Omental fat pad (tissue), 4 donors: ENCODE measurements around the gene TMIE. TPM values are rescaled to one million over a fixed set of nuclear protein-coding genes. Genes with fewer than 3 reads are reported as not detected.

ENCODE experiments used
- ATAC-seq: fragments of 150-250 bp; one replicate; pipeline ENCODE4 v1.9.1; 2016; ENCODE audit warnings: mild to moderate bottlenecking, moderate library complexity; ENCODE audit not compliant: low FRiP score
- DNase-seq: peaks from one replicate; pipeline ENCODE4 v3.0.0-alpha.2; 2019; ENCODE audit warnings: low spot score
- total RNA-seq, 4 donors: library from RNA; depleted of rRNA; stranded (reverse); fragments of >200 nt; gene quantifications; one replicate each; pipeline ENCODE4 v1.1.0, GENCODE V29; 2016
- TF ChIP-seq, protein P1 (sequence below), 3 donors: fragments of 450-650 bp; IDR thresholded peaks; one replicate each; pipeline ENCODE4 v1.5.1; 2016 to 2017; ENCODE audit warnings: antibody characterized with exemption in 3 of 3, mild to moderate bottlenecking in 3 of 3, moderate library complexity in 2 of 3

The TMIE gene
- total RNA-seq, 4 donors from 2014 or later: 0.79 TPM; not detected in 3

- ATAC-seq (peak; percentile 70), DNase-seq (no peak)
- TF ChIP-seq, protein P1, sequence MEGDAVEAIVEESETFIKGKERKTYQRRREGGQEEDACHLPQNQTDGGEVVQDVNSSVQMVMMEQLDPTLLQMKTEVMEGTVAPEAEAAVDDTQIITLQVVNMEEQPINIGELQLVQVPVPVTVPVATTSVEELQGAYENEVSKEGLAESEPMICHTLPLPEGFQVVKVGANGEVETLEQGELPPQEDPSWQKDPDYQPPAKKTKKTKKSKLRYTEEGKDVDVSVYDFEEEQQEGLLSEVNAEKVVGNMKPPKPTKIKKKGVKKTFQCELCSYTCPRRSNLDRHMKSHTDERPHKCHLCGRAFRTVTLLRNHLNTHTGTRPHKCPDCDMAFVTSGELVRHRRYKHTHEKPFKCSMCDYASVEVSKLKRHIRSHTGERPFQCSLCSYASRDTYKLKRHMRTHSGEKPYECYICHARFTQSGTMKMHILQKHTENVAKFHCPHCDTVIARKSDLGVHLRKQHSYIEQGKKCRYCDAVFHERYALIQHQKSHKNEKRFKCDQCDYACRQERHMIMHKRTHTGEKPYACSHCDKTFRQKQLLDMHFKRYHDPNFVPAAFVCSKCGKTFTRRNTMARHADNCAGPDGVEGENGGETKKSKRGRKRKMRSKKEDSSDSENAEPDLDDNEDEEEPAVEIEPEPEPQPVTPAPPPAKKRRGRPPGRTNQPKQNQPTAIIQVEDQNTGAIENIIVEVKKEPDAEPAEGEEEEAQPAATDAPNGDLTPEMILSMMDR (IDR thresholded peaks at IDR 0.05): peak in 2 of 3 donors; percentile 76 to 84
Measured at GRCh38 chr3:46705022-46705530, 3.9 kb downstream of the TMIE start.

GRCh38 chr3:46705751-46706552, 4.8 kb downstream of the TMIE start:
- DNase-seq (no peak), ATAC-seq (no peak)
- TF ChIP-seq, protein P1 (IDR thresholded peaks at IDR 0.05): no peak

DNA sequence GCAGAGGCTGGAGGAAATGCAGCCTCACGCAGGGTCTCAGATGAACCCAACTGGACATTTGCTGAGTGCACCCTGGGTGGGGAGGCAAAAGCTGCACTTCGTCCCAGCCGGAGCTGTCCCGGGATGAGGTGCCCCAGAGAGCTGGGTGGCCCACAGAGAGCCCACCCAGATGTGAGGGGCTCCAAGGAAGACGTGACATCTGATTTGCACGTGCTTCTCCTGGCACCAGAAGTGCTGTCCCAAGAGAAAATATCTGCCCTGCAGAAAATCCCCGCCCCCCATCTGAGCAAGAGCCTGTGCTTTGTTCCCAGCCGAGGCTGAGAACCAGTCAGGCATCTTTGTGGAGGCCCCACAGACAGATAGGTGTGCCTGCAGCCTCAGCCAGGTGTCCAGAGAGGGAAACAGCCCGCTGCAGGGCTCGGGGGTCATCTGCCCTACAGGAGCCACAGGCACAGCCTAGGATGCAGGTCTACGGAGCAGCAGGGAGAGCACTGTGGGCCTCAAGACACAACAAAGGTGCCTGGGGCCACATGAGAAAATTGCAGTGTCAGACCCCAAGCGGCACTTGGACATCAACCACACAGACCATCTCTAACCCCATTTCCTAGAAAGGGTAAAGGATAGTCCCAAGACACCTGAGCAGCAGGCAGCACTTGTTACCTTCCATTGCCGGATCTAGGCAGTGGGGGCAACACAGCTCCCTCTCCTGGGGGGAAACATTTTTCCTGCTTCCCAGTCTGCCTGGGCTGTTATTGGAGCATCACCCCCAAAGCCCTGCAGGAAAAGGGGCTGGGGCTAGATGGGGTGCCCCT, 5.8 kb downstream of the TMIE start:
- ATAC-seq (no peak), DNase-seq (no peak)
- TF ChIP-seq, protein P1 (IDR thresholded peaks at IDR 0.05): no peak

DNA sequence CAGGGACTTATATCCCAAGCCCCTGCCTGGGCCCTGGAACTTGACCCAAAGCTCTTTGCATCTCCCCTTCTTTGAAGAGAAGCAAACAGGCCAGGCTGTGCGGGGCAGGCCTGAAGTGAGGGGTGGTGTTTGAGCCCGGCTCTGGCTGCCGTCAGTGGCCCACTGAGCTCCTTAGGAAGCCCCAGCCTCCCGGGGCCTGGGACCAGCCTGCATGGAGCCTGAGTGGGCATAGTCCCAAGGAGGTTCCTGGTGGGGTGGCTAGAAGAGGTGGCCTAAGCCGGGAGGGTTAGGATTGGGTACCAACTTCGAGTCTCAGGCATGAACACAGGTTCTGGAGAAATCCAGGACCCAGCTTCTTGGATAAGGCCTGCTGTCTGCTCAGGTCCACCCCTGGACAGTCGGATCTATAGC, 6.4 kb downstream of the TMIE start:
- DNase-seq (no peak), ATAC-seq (no peak)
- TF ChIP-seq, protein P1 (IDR thresholded peaks at IDR 0.05): no peak

DNA sequence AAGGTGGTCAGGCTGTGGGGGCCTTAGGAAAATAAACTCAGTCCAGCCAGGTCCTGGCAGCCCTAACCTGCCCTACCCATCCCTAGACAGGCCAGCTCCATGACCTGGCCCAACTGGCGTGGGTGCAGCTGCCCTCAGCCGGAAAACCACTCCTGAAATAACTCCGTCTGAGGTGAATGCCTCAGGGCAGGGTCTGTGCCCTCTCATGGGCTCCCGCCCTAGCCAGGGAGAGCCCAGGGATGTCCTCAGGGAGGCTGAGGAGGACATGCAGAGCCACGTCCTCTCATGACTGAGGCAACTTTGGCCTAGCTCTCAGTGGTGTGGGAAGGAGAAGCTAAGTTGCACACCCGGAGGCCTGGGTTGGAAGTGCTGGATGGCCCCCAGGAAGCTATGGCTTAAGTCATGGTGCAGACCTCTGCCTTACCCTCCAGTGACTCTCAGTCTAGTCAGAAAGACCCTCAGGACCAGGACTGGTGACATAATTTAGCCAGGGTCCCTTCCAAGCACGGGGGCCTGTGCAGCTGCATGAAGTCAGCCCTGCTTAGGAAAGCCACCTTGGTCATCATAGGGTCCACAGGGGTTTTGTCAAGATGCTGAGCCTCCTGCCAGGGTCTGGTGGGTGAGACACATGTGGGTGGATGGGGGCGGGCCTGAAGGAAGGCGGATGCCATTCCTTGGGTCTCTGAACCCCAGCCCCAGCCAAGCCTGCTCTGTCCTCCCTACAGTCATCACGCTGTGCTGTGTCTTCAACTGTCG, 7.4 kb downstream of the TMIE start:
- TF ChIP-seq, protein P1 (IDR thresholded peaks at IDR 0.05): no peak
- DNase-seq (no peak), ATAC-seq (no peak)

GRCh38 chr3:46709157-46709654, 8.0 kb downstream of the TMIE start:
- TF ChIP-seq, protein P1 (IDR thresholded peaks at IDR 0.05): no peak
- DNase-seq: no peak

More at GRCh38 chr3:46709157-46709654, 8.0 kb downstream of the TMIE start:
- ATAC-seq: no peak
